Neural crest cell (in vitro differentiated cells): ENCODE measurements around the gene LRRC8D. TPM values are rescaled to one million over a fixed set of nuclear protein-coding genes. Genes with fewer than 3 reads are reported as not detected.

Experiments used
- DNase-seq: peaks from one replicate; pipeline ENCODE4 v3.0.0; 2021; ENCODE audit warnings: low read depth, mixed read lengths, low spot score
- H3K27ac Mint-ChIP-seq: one replicate; pipeline ENCODE4 v1.8.0; 2021; ENCODE audit warnings: mild to moderate bottlenecking, mixed read lengths; ENCODE audit not compliant: unreplicated experiment
- H3K27me3 Mint-ChIP-seq: 2 replicates; pipeline ENCODE4 v1.8.0; 2021; ENCODE audit warnings: low read depth, mild to moderate bottlenecking, mixed read lengths
- H3K36me3 Mint-ChIP-seq: 2 replicates; pipeline ENCODE4 v1.8.0; 2021; ENCODE audit warnings: low read depth, mild to moderate bottlenecking, mixed read lengths
- H3K4me1 Mint-ChIP-seq: 2 replicates; pipeline ENCODE4 v1.8.0; 2021; ENCODE audit warnings: mixed read lengths
- H3K4me3 Mint-ChIP-seq: one replicate; pipeline ENCODE4 v1.8.0; 2021; ENCODE audit warnings: mild to moderate bottlenecking, mixed read lengths
- H3K9me3 Mint-ChIP-seq: 2 replicates; pipeline ENCODE4 v1.8.0; 2021; ENCODE audit warnings: mixed read lengths
- CTCF ChIP-seq: fragments of 200-600 bp; sonication (generic); conservative IDR thresholded peaks from 2 replicates; pipeline ENCODE4 v1.5.0; 2021; ENCODE audit warnings: antibody characterized with exemption, mild to moderate bottlenecking
- total RNA-seq: library from RNA; stranded (reverse); gene quantifications from 2 replicates; pipeline ENCODE4 v1.2.1, GENCODE V29; 2021

Gene LRRC8D
- total RNA-seq, 1 donor from 2014 or later, result 44.9 TPM

- H3K4me3 Mint-ChIP-seq, result no peak overlapping the region
- no peak overlapping the region for H3K27ac Mint-ChIP-seq
- no peak for DNase-seq
- peaks cover 27% of the 10 kb centered on the region for H3K36me3 Mint-ChIP-seq
- no peaks in the 10 kb centered on the region for H3K9me3 Mint-ChIP-seq
- H3K27me3 Mint-ChIP-seq, result no peaks in the 10 kb centered on the region
- peaks cover 16% of the 10 kb centered on the region for H3K4me1 Mint-ChIP-seq
- TF ChIP-seq CTCF, result no peak
Observed at GRCh38 chr1:89871768-89872473, 51.1 kb downstream of the LRRC8D start.

- DNase-seq, result no peak
- Mint-ChIP-seq H3K27me3 (no peaks in the 10 kb centered on the region), H3K4me1 (peaks cover 16% of the 10 kb centered on the region), H3K36me3 (peaks cover 27% of the 10 kb centered on the region), H3K27ac (no peak overlapping the region), H3K4me3 (no peak overlapping the region), H3K9me3 (no peaks in the 10 kb centered on the region)
- no peak for TF ChIP-seq CTCF
Observed at GRCh38 chr1:89872567-89872966, 51.7 kb downstream of the LRRC8D start.

GRCh38 chr1:89873288-89873687 is 52.5 kb downstream of the LRRC8D start:
- no peak for TF ChIP-seq CTCF
- H3K9me3 Mint-ChIP-seq, result no peaks in the 10 kb centered on the region
- peaks cover 25% of the 10 kb centered on the region for H3K36me3 Mint-ChIP-seq
- DNase-seq, result no peak
- H3K27me3 Mint-ChIP-seq, result no peaks in the 10 kb centered on the region
- no peak overlapping the region for H3K27ac Mint-ChIP-seq
- peaks cover 17% of the 10 kb centered on the region for H3K4me1 Mint-ChIP-seq
- no peak overlapping the region for H3K4me3 Mint-ChIP-seq

GRCh38 chr1:89873770-89874169 is 52.9 kb downstream of the LRRC8D start:
- Mint-ChIP-seq H3K4me3 (no peak overlapping the region), H3K4me1 (peaks cover 20% of the 10 kb centered on the region), H3K27ac (no peak overlapping the region), H3K9me3 (no peaks in the 10 kb centered on the region), H3K36me3 (peaks cover 24% of the 10 kb centered on the region), H3K27me3 (no peaks in the 10 kb centered on the region)
- DNase-seq, result no peak
- TF ChIP-seq CTCF, result no peak

GRCh38 chr1:89876463-89876862 is 55.6 kb downstream of the LRRC8D start:
- Mint-ChIP-seq H3K4me3 (no peak overlapping the region), H3K36me3 (peaks cover 28% of the 10 kb centered on the region), H3K4me1 (peaks cover 13% of the 10 kb centered on the region), H3K27me3 (no peaks in the 10 kb centered on the region), H3K27ac (no peak overlapping the region), H3K9me3 (peaks cover 8% of the 10 kb centered on the region)
- DNase-seq, result no peak
- TF ChIP-seq CTCF, result no peak
